ENCODE results near the gene COL26A1.

COL26A1 gene

GRCh38 chr7:101567230-101567629, 204.6 kb downstream of the COL26A1 start:
- DNase-seq (ENCODE audit: low read depth, low spot score), result no peak

DNA sequence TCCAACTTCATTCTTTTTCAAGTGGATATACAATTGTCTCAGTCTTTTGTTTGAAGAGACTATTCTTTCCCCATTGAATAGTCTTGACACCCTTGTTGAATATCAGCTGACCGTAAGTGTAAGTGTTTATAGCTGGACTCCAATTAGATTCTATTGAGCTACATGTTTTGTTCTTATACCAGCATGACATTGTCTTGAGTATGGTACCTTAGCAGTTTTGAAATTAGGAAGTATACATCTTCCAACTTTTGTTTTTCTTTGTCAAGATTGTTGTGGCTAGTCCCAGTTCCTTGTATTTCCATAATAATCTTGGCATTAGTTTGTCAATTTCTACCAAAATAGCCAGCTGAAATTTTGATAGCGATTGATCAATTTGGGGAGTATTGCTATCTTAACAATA, 209.5 kb downstream of the COL26A1 start:
- no peak for DNase-seq (ENCODE audit: low read depth, low spot score)

DNA sequence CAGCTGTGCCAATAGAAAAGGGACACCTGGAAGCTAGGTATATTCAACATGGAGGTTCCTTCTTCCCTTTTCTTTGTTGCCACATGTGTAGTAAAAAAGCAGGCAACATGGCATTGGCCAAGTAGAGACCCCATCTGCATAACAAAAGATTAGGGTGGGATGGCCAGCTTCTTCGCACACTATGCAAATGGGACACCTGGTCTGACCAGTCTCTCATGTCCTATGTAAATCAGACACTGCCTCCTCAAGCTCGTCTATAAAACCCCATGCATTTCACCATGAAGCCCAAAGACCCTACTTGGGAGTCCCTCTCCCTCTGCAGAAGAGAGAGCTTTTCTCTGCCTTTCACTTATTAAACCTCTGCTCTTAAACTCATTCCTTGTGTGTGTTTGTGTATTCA, 212.5 kb downstream of the COL26A1 start:
- DNase-seq (ENCODE audit: low read depth, low spot score), result no peak

GRCh38 chr7:101575721-101576120, 213.0 kb downstream of the COL26A1 start:
- DNase-seq (ENCODE audit: low read depth, low spot score), result no peak

DNA sequence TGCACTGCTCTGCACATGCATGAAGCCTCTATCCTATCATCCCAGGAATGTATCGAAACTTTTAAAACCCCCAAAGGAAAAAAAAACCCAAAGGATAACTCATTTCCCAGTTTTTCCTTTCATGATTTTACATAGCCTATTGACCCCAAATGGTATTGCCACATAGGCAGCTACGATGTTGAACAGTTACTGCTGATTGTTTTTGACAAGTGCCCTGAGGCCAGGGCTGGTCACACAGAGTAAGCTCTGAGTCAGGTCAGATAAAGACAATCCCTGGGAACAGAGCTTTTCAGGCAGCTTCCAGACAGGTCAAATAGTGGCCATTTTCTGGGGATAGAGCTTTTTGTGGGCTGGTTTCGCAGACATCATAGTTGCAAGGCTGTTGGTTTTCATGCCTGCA, 214.3 kb downstream of the COL26A1 start:
- no peak for DNase-seq (ENCODE audit: low read depth, low spot score)

- no peak for DNase-seq (ENCODE audit: low read depth, low spot score)
Observed at GRCh38 chr7:101578552-101578951, 215.9 kb downstream of the COL26A1 start.

DNA sequence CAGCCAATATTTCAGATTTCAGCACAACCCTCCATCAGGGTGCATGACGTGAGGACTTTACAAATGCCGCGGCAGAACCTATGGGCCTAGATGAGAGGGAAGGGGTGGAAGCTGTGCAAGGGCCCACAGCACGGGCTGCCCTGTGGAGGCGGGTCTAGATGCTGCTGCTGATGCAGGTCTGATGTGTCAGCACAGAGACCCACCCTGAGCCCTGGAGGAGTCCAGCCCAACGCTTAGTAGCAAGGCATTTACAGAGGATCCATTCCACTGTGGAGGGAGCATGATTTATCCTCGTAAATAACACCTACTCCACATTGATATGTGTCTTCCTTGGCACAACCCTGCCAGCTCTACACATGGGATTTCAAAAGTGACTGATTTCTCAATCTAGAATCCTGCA, 217.9 kb downstream of the COL26A1 start:
- no peak for DNase-seq (ENCODE audit: low read depth, low spot score)

GRCh38 chr7:101581891-101582290, 219.2 kb downstream of the COL26A1 start:
- no peak for DNase-seq (ENCODE audit: low read depth, low spot score)

- no peak for DNase-seq (ENCODE audit: low read depth, low spot score)
Observed at GRCh38 chr7:101582971-101583370, 220.3 kb downstream of the COL26A1 start.

DNA sequence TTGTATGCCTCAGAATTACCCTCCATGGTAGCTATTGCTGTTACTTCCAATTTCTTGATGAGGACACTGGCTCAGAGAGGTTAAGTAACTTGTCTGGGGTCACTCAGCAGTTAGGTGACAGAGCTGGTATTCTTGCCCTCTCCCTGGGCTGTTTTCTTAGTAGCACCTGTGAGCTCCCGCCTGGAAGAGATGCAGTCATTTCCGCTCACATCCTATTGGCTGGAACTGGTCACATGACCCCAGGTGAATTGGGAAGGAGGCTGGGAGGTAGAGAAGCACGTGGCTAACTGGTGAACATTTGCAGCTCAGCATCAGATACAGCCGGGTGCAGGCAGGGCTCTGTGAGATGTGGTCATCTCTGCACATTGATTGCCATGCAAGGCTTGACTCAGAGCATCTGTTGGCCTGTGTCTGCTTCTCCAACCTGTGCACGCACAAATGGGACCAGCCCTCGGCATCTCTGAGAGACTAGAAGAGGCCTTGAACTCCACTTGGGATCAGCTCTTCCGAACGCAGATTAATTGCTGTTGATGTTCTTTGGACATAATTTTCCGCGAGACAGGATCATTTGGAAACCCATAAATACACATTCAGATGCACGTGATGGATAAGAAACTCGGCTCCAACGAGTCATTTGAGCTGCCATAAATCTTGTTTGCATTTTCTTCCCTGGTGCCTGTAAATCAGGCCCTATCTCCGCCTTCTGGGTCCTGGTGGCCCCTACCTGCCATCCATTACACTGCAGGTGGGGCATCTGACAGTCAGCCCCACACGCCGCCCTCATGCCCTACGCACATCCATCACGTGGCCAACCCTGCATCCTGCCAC, 223.6 kb downstream of the COL26A1 start:
- no peak for DNase-seq (ENCODE audit: low read depth, low spot score)

DNA sequence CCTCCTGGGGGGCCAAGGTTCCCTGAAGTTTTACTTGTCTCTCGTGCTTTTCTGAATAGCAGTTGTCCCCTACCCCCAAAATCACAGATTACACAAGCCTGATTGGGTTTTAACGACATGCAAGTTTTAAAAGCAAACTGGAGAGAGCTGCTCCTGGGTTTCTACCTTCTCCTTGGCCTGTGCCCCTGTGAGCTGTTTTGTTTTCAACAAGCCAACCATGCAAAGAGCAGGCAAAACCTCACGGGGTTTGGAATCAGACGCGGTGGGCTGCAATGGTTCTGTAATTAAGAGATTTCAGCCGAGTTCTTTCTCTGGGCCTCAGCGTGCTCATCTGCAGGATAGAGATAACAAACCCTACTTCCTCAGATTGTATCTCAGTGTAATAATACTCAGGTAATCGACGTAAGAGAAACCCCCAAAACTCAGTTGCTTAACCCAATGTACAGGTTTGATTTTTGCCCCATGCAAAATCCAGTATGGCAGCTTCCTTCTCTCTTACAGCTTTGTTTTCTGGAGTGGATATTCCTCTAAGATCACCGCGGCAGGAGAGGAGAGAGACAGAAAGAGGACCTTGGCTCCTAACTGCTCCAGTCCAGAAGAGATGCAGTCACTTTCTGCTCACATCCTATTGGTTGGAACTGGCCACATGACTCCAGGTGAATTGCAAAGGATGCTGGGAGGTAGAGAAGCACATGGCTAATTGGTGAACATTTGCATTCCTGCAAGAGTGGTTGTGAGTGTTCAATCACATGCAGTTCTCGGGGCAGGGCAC, 224.4 kb downstream of the COL26A1 start:
- DNase-seq (ENCODE audit: low read depth, low spot score), result no peak

DNA sequence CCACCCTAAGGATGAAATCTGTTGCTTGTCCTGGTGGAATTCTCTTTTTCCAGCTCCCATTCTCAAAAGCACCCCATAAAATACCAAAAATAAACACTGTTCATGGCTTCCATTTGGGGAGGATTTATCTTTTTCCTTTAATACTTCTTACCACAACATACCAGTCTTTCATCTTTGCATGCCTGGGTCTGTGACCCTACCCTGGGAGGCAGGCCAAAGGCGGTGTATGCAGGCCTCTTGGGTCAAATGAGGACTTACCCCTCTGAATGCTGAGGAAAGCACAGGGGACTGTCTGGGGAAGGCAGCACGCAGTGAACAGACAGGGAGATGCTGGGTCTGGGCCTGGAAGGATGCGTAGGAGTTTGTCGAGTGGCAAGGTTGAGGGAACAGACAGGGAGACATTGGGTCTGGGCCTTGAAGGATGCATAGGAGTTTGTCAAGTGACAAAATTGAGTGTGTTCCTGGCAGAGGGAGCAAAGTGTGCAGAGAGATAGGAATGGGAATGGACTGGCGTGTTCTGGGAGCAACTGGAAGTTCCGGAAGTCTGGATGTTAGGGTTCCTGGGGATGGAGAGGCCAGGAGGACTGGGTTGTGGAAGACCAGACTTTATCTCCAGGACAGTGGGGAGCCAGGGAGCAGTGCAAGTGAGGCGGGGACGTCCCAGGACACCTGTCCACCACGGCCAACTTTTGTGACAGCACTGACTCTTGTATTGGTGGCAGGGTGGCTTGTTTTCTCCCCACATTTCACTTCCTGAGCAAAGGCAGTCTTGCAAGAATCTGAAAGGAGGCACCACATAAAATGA, 225.7 kb downstream of the COL26A1 start:
- no peak for DNase-seq (ENCODE audit: low read depth, low spot score)

DNA sequence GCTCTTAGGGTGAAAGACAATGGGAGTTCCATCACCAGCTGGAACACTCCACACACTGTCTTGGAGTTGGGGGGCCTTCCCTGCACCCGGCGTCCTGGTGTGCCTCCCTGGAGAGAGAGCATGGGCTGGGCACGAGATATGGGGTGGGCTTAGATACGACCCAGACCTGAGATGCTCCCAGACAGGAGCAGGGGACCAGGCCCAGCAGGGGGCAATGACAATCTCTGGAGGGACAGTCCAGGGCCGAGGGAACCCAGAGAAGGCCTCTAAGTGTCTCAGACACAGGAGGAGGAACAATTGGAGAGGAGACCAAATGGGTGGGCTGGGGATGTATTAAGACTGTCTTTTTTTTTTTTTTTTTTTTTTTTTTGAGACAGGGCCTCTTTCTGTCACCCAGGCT, 226.4 kb downstream of the COL26A1 start:
- DNase-seq (ENCODE audit: low read depth, low spot score), result no peak

DNA sequence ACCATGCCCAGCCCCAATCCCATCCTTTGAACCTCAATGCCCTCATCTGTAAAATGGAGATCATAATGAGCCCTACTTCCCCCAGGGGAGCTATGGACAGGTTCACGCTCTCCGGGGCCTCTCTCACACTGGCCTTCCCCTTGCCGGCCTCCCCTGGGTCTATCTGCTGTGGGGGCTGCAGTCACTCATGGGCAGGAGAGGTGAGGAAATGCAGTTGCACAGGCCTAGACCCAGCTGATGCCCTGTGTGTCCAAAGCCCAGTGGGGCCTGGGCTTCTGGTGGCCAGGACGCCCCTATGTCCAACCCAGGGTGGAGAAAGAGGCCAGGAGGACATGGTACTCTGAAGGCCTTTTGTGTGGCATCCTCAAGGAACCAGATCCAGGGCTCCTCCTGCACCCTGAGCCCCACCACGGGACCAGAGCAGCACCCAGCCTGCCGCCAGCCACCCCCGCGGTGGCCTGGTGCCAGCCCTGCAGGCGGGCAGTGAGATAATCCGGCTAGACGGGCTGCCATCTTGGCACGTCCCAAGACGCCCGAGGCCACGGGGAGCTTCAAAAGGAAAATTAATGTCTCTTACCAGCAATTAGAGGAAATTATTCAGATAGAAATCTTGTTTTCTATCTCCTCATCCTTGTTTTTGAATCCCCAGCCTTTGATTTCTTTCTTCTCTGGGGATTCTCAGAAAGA, 227.4 kb downstream of the COL26A1 start:
- DNase-seq (ENCODE audit: low read depth, low spot score), result no peak

- no peak for DNase-seq (ENCODE audit: low read depth, low spot score)
Observed at GRCh38 chr7:101590663-101591435, 228.2 kb downstream of the COL26A1 start.

DNA sequence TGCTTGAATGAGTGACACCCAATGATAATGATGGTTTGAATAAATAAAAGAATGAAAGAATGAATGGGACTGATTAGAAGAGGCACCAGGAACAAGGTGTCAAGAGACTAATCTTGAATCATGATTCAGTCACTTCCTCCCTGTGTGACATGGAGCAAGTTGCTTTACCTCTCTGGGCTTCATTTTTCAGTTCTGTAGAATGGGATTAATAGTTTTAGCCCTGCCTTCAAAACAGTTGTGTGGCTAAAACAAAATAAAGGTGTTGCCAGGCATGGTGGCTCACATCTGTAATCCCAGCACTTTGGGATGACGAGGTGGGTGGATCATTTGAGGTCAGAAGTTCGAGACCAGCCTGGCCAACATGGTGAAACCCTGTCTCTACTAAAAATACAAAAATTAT, 228.8 kb downstream of the COL26A1 start:
- DNase-seq (ENCODE audit: low read depth, low spot score), result no peak

GRCh38 chr7:101593556-101593955, 230.9 kb downstream of the COL26A1 start:
- no peak for DNase-seq (ENCODE audit: low read depth, low spot score)

GRCh38 chr7:101594790-101595189, 232.1 kb downstream of the COL26A1 start:
- DNase-seq (ENCODE audit: low read depth, low spot score), result no peak

GRCh38 chr7:101595246-101595645, 232.6 kb downstream of the COL26A1 start:
- DNase-seq (ENCODE audit: low read depth, low spot score), result no peak

GRCh38 chr7:101595766-101596537, 233.3 kb downstream of the COL26A1 start:
- no peak for DNase-seq (ENCODE audit: low read depth, low spot score)
